Astrocyte (in vitro differentiated cells and primary cell): ENCODE data around the gene POU2AF3. TPM values are rescaled to one million over a fixed set of nuclear protein-coding genes. Genes with fewer than 3 reads are reported as not detected.

ENCODE experiments used
- DNase-seq: peaks from one replicate; pipeline ENCODE4 v3.0.0-alpha.2; 2010; ENCODE audit warnings: low read depth
- FAIRE-seq: peaks from 2 replicates; lab custom pipeline; 2011; peaks lifted over from hg19 to GRCh38; lab: Jason Lieb, UNC
- H2AFZ ChIP-seq: 2 replicates; pipeline ENCODE4 v1.6.0; 2012; ENCODE audit warnings: low read depth, low read length, inconsistent platforms
- H3K27ac ChIP-seq: 2 replicates; pipeline ENCODE4 v1.5.1; 2011; ENCODE audit warnings: low read depth, low read length, inconsistent platforms
- H3K27me3 ChIP-seq: 2 replicates; pipeline ENCODE4 v1.6.0; 2011; ENCODE audit warnings: low read length, inconsistent platforms; ENCODE audit not compliant: insufficient read depth
- H3K36me3 ChIP-seq: 2 replicates; pipeline ENCODE4 v1.5.1; 2011; ENCODE audit warnings: low read length, inconsistent platforms; ENCODE audit not compliant: insufficient read depth
- H3K4me1 ChIP-seq: 2 replicates; pipeline ENCODE4 v1.5.1; 2011; ENCODE audit warnings: low read length, inconsistent platforms; ENCODE audit not compliant: insufficient read depth
- H3K4me2 ChIP-seq: 2 replicates; pipeline ENCODE4 v1.6.0; 2012; ENCODE audit warnings: low read length, inconsistent platforms
- H3K4me3 ChIP-seq: 2 replicates; pipeline ENCODE4 v1.5.1; 2011; ENCODE audit warnings: low read depth, mild to moderate bottlenecking, low read length, inconsistent platforms; ENCODE audit not compliant: insufficient read depth
- H3K79me2 ChIP-seq: 2 replicates; pipeline ENCODE4 v1.6.0; 2012; ENCODE audit warnings: mild to moderate bottlenecking, low read length, inconsistent platforms; ENCODE audit not compliant: insufficient read depth
- H3K9ac ChIP-seq: 2 replicates; pipeline ENCODE4 v1.6.0; 2012; ENCODE audit warnings: mild to moderate bottlenecking, low read length, inconsistent platforms
- H3K9me3 ChIP-seq: 2 replicates; pipeline ENCODE4 v1.5.1; 2012; ENCODE audit warnings: low read depth, mild to moderate bottlenecking, low read length, inconsistent platforms; ENCODE audit not compliant: insufficient read depth
- H4K20me1 ChIP-seq: 2 replicates; pipeline ENCODE4 v1.6.0; 2012; ENCODE audit warnings: low read length, inconsistent platforms; ENCODE audit not compliant: insufficient read depth
- H3K27ac Mint-ChIP-seq: one replicate; pipeline ENCODE4 v1.8.0; 2021; ENCODE audit warnings: mild to moderate bottlenecking, mixed read lengths; ENCODE audit not compliant: unreplicated experiment
- H3K27me3 Mint-ChIP-seq: one replicate; pipeline ENCODE4 v1.8.0; 2021; ENCODE audit warnings: low read depth, mixed read lengths; ENCODE audit not compliant: unreplicated experiment
- H3K36me3 Mint-ChIP-seq: one replicate; pipeline ENCODE4 v1.8.0; 2021; ENCODE audit warnings: low read depth, mixed read lengths; ENCODE audit not compliant: unreplicated experiment
- H3K4me1 Mint-ChIP-seq: one replicate; pipeline ENCODE4 v1.8.0; 2021; ENCODE audit warnings: low read depth, mixed read lengths; ENCODE audit not compliant: unreplicated experiment
- H3K4me3 Mint-ChIP-seq: one replicate; pipeline ENCODE4 v1.8.0; 2021; ENCODE audit warnings: mild to moderate bottlenecking, moderate library complexity, mixed read lengths; ENCODE audit not compliant: unreplicated experiment
- H3K9me3 Mint-ChIP-seq: one replicate; pipeline ENCODE4 v1.8.0; 2021; ENCODE audit warnings: mild to moderate bottlenecking, mixed read lengths; ENCODE audit not compliant: unreplicated experiment
- EZH2 ChIP-seq: IDR thresholded peaks from 2 replicates; pipeline ENCODE4 v1.6.1; 2012; ENCODE audit warnings: mild to moderate bottlenecking, low read length, inconsistent platforms; ENCODE audit not compliant: insufficient read depth
- total RNA-seq: library from RNA; stranded (reverse); gene quantifications from 2 replicates; pipeline ENCODE4 v1.2.1, GENCODE V29; 2021
- TF ChIP-seq, protein P1 (sequence below): IDR thresholded peaks from 2 replicates; pipeline ENCODE4 v1.5.1; 2011; ENCODE audit warnings: low read depth, mild to moderate bottlenecking, inconsistent platforms, low read length, moderate library complexity; ENCODE audit not compliant: insufficient read depth

Gene POU2AF3
- total RNA-seq, 1 donor from 2014 or later, result 0.27 TPM

DNA sequence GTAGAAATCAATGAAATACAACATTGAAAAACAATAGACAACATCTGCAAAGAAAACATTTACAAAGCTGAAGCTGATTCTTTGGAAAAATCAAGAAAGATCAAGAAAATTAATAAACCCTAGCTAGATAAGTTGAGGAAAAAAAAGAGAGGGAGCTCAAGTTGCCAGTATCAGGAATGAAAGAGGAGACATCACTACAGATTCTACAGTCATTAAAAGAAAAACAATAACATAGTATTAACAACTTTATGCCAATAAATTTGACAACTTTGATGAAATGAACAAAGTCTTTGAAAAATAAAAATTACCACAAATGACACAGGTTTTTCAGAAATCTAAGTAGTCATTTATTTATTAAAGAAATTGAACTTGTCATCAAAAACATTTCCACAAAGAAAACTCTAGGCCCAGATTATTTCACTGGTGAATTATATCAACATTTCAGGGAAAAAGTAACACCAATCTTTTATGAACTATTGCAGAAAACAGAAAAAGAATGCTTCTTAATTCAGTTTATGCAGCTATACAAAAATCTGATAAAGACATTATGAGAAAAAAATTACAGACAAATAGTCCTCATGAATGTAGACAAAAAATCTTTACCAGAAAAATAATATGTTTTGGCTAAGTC, 41.5 kb downstream of the POU2AF3 start:
- Histone ChIP-seq H4K20me1 (no peaks in the 10 kb centered on the region), H3K79me2 (no peaks in the 10 kb centered on the region), H3K9ac (no peak overlapping the region), H3K9me3 (no peaks in the 10 kb centered on the region), H3K4me3 (no peak overlapping the region), H3K4me2 (no peak overlapping the region), H3K27ac (no peak overlapping the region), H3K4me1 (no peaks in the 10 kb centered on the region), H3K36me3 (no peaks in the 10 kb centered on the region), H2AFZ (no peak overlapping the region), H3K27me3 (no peaks in the 10 kb centered on the region)
- Mint-ChIP-seq H3K36me3 (no peaks in the 10 kb centered on the region), H3K27me3 (peaks cover 4% of the 10 kb centered on the region), H3K9me3 (peaks cover 3% of the 10 kb centered on the region), H3K4me3 (no peak overlapping the region), H3K4me1 (no peaks in the 10 kb centered on the region), H3K27ac (no peak overlapping the region)
- no peak for TF ChIP-seq EZH2
- TF ChIP-seq, protein P1, sequence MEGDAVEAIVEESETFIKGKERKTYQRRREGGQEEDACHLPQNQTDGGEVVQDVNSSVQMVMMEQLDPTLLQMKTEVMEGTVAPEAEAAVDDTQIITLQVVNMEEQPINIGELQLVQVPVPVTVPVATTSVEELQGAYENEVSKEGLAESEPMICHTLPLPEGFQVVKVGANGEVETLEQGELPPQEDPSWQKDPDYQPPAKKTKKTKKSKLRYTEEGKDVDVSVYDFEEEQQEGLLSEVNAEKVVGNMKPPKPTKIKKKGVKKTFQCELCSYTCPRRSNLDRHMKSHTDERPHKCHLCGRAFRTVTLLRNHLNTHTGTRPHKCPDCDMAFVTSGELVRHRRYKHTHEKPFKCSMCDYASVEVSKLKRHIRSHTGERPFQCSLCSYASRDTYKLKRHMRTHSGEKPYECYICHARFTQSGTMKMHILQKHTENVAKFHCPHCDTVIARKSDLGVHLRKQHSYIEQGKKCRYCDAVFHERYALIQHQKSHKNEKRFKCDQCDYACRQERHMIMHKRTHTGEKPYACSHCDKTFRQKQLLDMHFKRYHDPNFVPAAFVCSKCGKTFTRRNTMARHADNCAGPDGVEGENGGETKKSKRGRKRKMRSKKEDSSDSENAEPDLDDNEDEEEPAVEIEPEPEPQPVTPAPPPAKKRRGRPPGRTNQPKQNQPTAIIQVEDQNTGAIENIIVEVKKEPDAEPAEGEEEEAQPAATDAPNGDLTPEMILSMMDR, result no peak
- no peak for FAIRE-seq
- DNase-seq, result no peak

DNA sequence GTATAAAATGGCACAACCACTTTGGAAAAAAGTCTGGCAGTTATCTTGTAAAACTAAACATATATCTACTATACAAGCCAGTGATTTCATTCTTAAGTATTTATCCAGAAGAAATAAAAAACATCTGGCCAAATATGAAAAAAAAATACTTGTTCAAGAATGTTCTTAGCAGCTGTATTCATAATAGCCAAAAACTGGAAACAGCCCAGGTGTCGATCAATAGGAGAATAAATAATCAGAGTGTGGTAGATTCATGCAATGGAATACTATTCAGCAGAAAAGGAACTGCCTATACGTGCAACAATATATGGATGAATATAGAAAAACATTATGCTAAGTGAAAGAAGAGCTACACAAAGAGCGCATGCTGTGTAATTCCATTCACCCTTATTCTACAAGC, 44.0 kb downstream of the POU2AF3 start:
- Histone ChIP-seq H3K9ac (no peak overlapping the region), H3K4me2 (no peak overlapping the region), H3K27ac (no peak overlapping the region), H3K4me1 (no peaks in the 10 kb centered on the region), H4K20me1 (no peaks in the 10 kb centered on the region), H2AFZ (no peak overlapping the region), H3K27me3 (peaks cover 3% of the 10 kb centered on the region), H3K36me3 (no peaks in the 10 kb centered on the region), H3K9me3 (no peaks in the 10 kb centered on the region), H3K4me3 (no peak overlapping the region), H3K79me2 (no peaks in the 10 kb centered on the region)
- H3K9me3 Mint-ChIP-seq, result peaks cover 3% of the 10 kb centered on the region
- H3K4me3 Mint-ChIP-seq, result no peak overlapping the region
- H3K36me3 Mint-ChIP-seq, result no peaks in the 10 kb centered on the region
- DNase-seq (no peak), FAIRE-seq (no peak)
- no peak overlapping the region for H3K27ac Mint-ChIP-seq
- H3K27me3 Mint-ChIP-seq, result peaks cover 3% of the 10 kb centered on the region
- no peaks in the 10 kb centered on the region for H3K4me1 Mint-ChIP-seq
- TF ChIP-seq, protein P1, result no peak
- no peak for TF ChIP-seq EZH2

DNA sequence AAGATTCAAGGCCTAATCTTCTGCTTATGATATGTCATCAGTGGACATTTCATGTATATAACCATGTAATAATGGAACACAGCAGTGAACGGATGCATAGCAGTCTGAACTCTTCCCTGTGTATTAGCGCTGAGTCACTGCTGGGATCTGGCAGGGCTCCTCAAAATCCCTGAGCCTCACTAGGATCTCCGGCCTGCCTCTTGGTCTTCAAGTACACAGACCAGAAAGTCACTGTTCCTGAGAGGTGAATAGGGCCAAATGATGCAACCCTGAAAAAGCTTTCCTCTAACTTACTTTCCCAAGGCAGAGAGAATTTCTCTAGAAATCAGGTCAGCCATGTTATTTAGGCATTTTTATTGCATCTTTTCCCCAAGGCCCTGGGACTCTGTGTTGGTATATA, 45.7 kb downstream of the POU2AF3 start:
- H3K79me2 ChIP-seq, result no peaks in the 10 kb centered on the region
- no peaks in the 10 kb centered on the region for H3K4me1 ChIP-seq
- H3K9me3 Mint-ChIP-seq, result peaks cover 3% of the 10 kb centered on the region
- H3K4me1 Mint-ChIP-seq, result peaks cover 2% of the 10 kb centered on the region
- H3K36me3 Mint-ChIP-seq, result no peaks in the 10 kb centered on the region
- no peaks in the 10 kb centered on the region for H3K9me3 ChIP-seq
- peaks cover 3% of the 10 kb centered on the region for H3K27me3 Mint-ChIP-seq
- DNase-seq, result peak; percentile 58
- TF ChIP-seq EZH2, result no peak
- TF ChIP-seq, protein P1, result no peak
- H4K20me1 ChIP-seq, result no peaks in the 10 kb centered on the region
- H2AFZ ChIP-seq, result no peak overlapping the region
- H3K27me3 ChIP-seq, result peaks cover 3% of the 10 kb centered on the region
- H3K4me3 Mint-ChIP-seq, result no peak overlapping the region
- H3K4me2 ChIP-seq, result no peak overlapping the region
- no peak overlapping the region for H3K27ac ChIP-seq
- no peak overlapping the region for H3K9ac ChIP-seq
- no peak overlapping the region for H3K27ac Mint-ChIP-seq
- no peaks in the 10 kb centered on the region for H3K36me3 ChIP-seq
- FAIRE-seq, result no peak
- H3K4me3 ChIP-seq, result no peak overlapping the region
